Activated naive CD4-positive, alpha-beta T cell treated with anti-CD3 and anti-CD28 coated beads, Interleukin-2, amount 50 U/mL, for 24 hours (primary cell): Measurements from ENCODE around the gene SRGAP3.

Source experiments
- H3K27ac Mint-ChIP-seq: one replicate; pipeline ENCODE4 v1.8.0; 2021; ENCODE audit warnings: mild to moderate bottlenecking, mixed read lengths
- H3K27me3 Mint-ChIP-seq: one replicate; pipeline ENCODE4 v1.8.0; 2021; ENCODE audit warnings: mixed read lengths
- H3K36me3 Mint-ChIP-seq: one replicate; pipeline ENCODE4 v1.8.0; 2021; ENCODE audit warnings: mixed read lengths
- H3K4me1 Mint-ChIP-seq: one replicate; pipeline ENCODE4 v1.8.0; 2021; ENCODE audit warnings: mixed read lengths
- H3K4me3 Mint-ChIP-seq: one replicate; pipeline ENCODE4 v1.8.0; 2021; ENCODE audit warnings: mild to moderate bottlenecking, mixed read lengths
- H3K9me3 Mint-ChIP-seq: one replicate; pipeline ENCODE4 v1.8.0; 2021; ENCODE audit warnings: mixed read lengths

Gene SRGAP3

GRCh38 chr3:9078561-9079240 lies 170.7 kb downstream of the SRGAP3 start:
- no peaks in the 10 kb centered on the region for H3K9me3 Mint-ChIP-seq
- H3K4me3 Mint-ChIP-seq: no peak overlapping the region
- H3K36me3 Mint-ChIP-seq: no peaks in the 10 kb centered on the region
- no peaks in the 10 kb centered on the region for H3K4me1 Mint-ChIP-seq
- H3K27ac Mint-ChIP-seq: no peak overlapping the region
- H3K27me3 Mint-ChIP-seq: no peaks in the 10 kb centered on the region

GRCh38 chr3:9077029-9077428 lies 172.4 kb downstream of the SRGAP3 start:
- Mint-ChIP-seq H3K27me3 (no peaks in the 10 kb centered on the region), H3K36me3 (no peaks in the 10 kb centered on the region), H3K4me3 (no peak overlapping the region), H3K27ac (no peak overlapping the region), H3K9me3 (no peaks in the 10 kb centered on the region), H3K4me1 (no peaks in the 10 kb centered on the region)

- H3K4me3 Mint-ChIP-seq: no peak overlapping the region
- no peaks in the 10 kb centered on the region for H3K27me3 Mint-ChIP-seq
- no peaks in the 10 kb centered on the region for H3K4me1 Mint-ChIP-seq
- H3K36me3 Mint-ChIP-seq: no peaks in the 10 kb centered on the region
- H3K27ac Mint-ChIP-seq: no peak overlapping the region
- H3K9me3 Mint-ChIP-seq: no peaks in the 10 kb centered on the region
Measured at GRCh38 chr3:9075762-9076161, 173.7 kb downstream of the SRGAP3 start.

- Mint-ChIP-seq H3K9me3 (no peaks in the 10 kb centered on the region), H3K27me3 (no peaks in the 10 kb centered on the region), H3K4me3 (no peak overlapping the region), H3K27ac (no peak overlapping the region), H3K4me1 (no peaks in the 10 kb centered on the region), H3K36me3 (no peaks in the 10 kb centered on the region)
Measured at GRCh38 chr3:9074079-9074478, 175.4 kb downstream of the SRGAP3 start.

- no peaks in the 10 kb centered on the region for H3K9me3 Mint-ChIP-seq
- no peaks in the 10 kb centered on the region for H3K4me1 Mint-ChIP-seq
- no peak overlapping the region for H3K27ac Mint-ChIP-seq
- no peaks in the 10 kb centered on the region for H3K27me3 Mint-ChIP-seq
- H3K36me3 Mint-ChIP-seq: no peaks in the 10 kb centered on the region
- no peak overlapping the region for H3K4me3 Mint-ChIP-seq
Measured at GRCh38 chr3:9072667-9073009, 176.8 kb downstream of the SRGAP3 start.

GRCh38 chr3:9071936-9072666 lies 177.3 kb downstream of the SRGAP3 start:
- Mint-ChIP-seq H3K4me3 (no peak overlapping the region), H3K4me1 (no peaks in the 10 kb centered on the region), H3K27ac (no peak overlapping the region), H3K36me3 (no peaks in the 10 kb centered on the region), H3K27me3 (no peaks in the 10 kb centered on the region), H3K9me3 (no peaks in the 10 kb centered on the region)

- H3K27ac Mint-ChIP-seq: no peak overlapping the region
- no peaks in the 10 kb centered on the region for H3K4me1 Mint-ChIP-seq
Measured at GRCh38 chr3:9070961-9071360, 178.5 kb downstream of the SRGAP3 start.

GRCh38 chr3:9069971-9070370 lies 179.5 kb downstream of the SRGAP3 start:
- H3K9me3 Mint-ChIP-seq: no peaks in the 10 kb centered on the region
- no peaks in the 10 kb centered on the region for H3K27me3 Mint-ChIP-seq
- no peaks in the 10 kb centered on the region for H3K4me1 Mint-ChIP-seq
- no peak overlapping the region for H3K4me3 Mint-ChIP-seq
- no peaks in the 10 kb centered on the region for H3K36me3 Mint-ChIP-seq
- no peak overlapping the region for H3K27ac Mint-ChIP-seq

More at GRCh38 chr3:9070961-9071360, 178.5 kb downstream of the SRGAP3 start:
- no peaks in the 10 kb centered on the region for H3K27me3 Mint-ChIP-seq
- H3K36me3 Mint-ChIP-seq: no peaks in the 10 kb centered on the region
- no peak overlapping the region for H3K4me3 Mint-ChIP-seq
- no peaks in the 10 kb centered on the region for H3K9me3 Mint-ChIP-seq

GRCh38 chr3:9068051-9068450 lies 181.4 kb downstream of the SRGAP3 start:
- Mint-ChIP-seq H3K27ac (no peak overlapping the region), H3K4me3 (no peak overlapping the region), H3K4me1 (no peaks in the 10 kb centered on the region), H3K36me3 (no peaks in the 10 kb centered on the region), H3K9me3 (no peaks in the 10 kb centered on the region), H3K27me3 (no peaks in the 10 kb centered on the region)

- H3K27ac Mint-ChIP-seq: no peak overlapping the region
- peaks cover 3% of the 10 kb centered on the region for H3K9me3 Mint-ChIP-seq
- no peaks in the 10 kb centered on the region for H3K27me3 Mint-ChIP-seq
- no peaks in the 10 kb centered on the region for H3K4me1 Mint-ChIP-seq
- H3K4me3 Mint-ChIP-seq: no peak overlapping the region
- H3K36me3 Mint-ChIP-seq: peaks cover 1% of the 10 kb centered on the region
Measured at GRCh38 chr3:9067352-9067975, 182.0 kb downstream of the SRGAP3 start.

- Mint-ChIP-seq H3K4me1 (no peaks in the 10 kb centered on the region), H3K4me3 (no peak overlapping the region), H3K36me3 (peaks cover 3% of the 10 kb centered on the region), H3K9me3 (peaks cover 5% of the 10 kb centered on the region), H3K27me3 (no peaks in the 10 kb centered on the region), H3K27ac (no peak overlapping the region)
Measured at GRCh38 chr3:9066775-9067174, 182.7 kb downstream of the SRGAP3 start.

- Mint-ChIP-seq H3K4me1 (no peaks in the 10 kb centered on the region), H3K27me3 (no peaks in the 10 kb centered on the region), H3K36me3 (peaks cover 3% of the 10 kb centered on the region), H3K4me3 (no peak overlapping the region), H3K27ac (no peak overlapping the region), H3K9me3 (peaks cover 5% of the 10 kb centered on the region)
Measured at GRCh38 chr3:9066141-9066540, 183.3 kb downstream of the SRGAP3 start.

GRCh38 chr3:9064850-9065249 lies 184.6 kb downstream of the SRGAP3 start:
- H3K9me3 Mint-ChIP-seq: peaks cover 5% of the 10 kb centered on the region
- H3K27ac Mint-ChIP-seq: no peak overlapping the region
- no peaks in the 10 kb centered on the region for H3K27me3 Mint-ChIP-seq

GRCh38 chr3:9064251-9064650 lies 185.2 kb downstream of the SRGAP3 start:
- H3K27me3 Mint-ChIP-seq: no peaks in the 10 kb centered on the region
- H3K4me3 Mint-ChIP-seq: no peak overlapping the region
- no peak overlapping the region for H3K27ac Mint-ChIP-seq
- peaks cover 3% of the 10 kb centered on the region for H3K36me3 Mint-ChIP-seq
- H3K9me3 Mint-ChIP-seq: peaks cover 5% of the 10 kb centered on the region
- no peaks in the 10 kb centered on the region for H3K4me1 Mint-ChIP-seq

More at GRCh38 chr3:9064850-9065249, 184.6 kb downstream of the SRGAP3 start:
- Mint-ChIP-seq H3K4me1 (no peaks in the 10 kb centered on the region), H3K4me3 (no peak overlapping the region), H3K36me3 (peaks cover 3% of the 10 kb centered on the region)

- Mint-ChIP-seq H3K4me1 (no peaks in the 10 kb centered on the region), H3K36me3 (peaks cover 3% of the 10 kb centered on the region), H3K4me3 (no peak overlapping the region), H3K27me3 (no peaks in the 10 kb centered on the region), H3K9me3 (peaks cover 5% of the 10 kb centered on the region), H3K27ac (no peak overlapping the region)
Measured at GRCh38 chr3:9062570-9062969, 186.9 kb downstream of the SRGAP3 start.

- no peaks in the 10 kb centered on the region for H3K27me3 Mint-ChIP-seq
Measured at GRCh38 chr3:9061634-9062033, 187.8 kb downstream of the SRGAP3 start.

More at GRCh38 chr3:9061634-9062033, 187.8 kb downstream of the SRGAP3 start:
- Mint-ChIP-seq H3K36me3 (peaks cover 3% of the 10 kb centered on the region), H3K9me3 (peaks cover 5% of the 10 kb centered on the region), H3K4me1 (no peaks in the 10 kb centered on the region), H3K4me3 (no peak overlapping the region), H3K27ac (no peak overlapping the region)
